CD4-positive, alpha-beta T cell treated with Interleukin-17A for 1 hour (primary cell): ENCODE data around the gene REL.
"Not testable (repeated sequence)": the region's sequence is repeated elsewhere in the genome, so short reads cannot be mapped to it uniquely, and the experiment has no call there.

ENCODE experiments used
- DNase-seq: peaks from one replicate; pipeline ENCODE4 v3.0.0-alpha.2; 2020

The REL gene

GRCh38 chr2:60926741-60927552 is 45.6 kb downstream of the REL start:
- DNase-seq = no peak

DNA sequence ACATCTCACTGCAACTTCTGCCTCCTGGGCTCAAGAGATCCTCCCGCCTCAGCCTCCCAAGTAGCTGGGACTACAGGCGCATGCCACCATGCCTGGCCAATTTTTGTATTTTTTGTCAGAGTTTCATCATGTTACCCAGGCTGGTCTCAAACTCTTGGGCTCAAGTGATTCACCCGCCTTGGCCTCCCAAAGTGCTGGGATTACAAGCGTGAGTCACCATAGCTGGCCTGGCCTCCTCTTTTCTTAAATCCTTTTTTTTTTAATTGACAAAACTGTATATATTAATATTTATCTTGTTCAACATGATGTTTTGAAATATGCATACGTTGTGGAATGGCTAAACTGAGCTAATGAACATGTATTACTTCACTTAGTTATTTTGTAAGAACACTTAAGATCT is 50.7 kb downstream of the REL start:
- DNase-seq = not testable (repeated sequence)

GRCh38 chr2:60932954-60933353 is 51.6 kb downstream of the REL start:
- DNase-seq = no peak

- no peak for DNase-seq
These were observed 52.9 kb downstream of the REL start for GRCh38 chr2:60934165-60934722.

- no peak for DNase-seq
These were observed 55.4 kb downstream of the REL start for GRCh38 chr2:60936757-60937156.

DNA sequence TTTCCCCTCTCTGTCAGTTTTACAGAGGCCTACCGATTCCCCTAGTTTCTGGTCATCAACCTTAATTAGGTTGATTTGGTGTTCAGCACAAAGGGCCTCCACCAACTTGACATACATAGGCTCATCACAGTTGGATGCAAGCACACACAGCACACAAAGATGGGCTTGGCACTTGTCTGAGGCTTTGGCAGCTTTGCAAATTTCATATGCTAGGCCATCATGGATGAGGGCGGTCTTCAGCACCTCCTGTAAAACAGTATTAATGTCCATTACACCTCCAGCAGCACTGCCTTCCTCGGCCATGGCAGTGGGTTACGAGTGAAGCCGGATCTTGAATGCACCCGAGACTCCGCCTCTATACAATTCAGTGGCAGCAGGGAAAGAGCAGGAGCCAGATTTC is 56.9 kb downstream of the REL start:
- no peak for DNase-seq

DNA sequence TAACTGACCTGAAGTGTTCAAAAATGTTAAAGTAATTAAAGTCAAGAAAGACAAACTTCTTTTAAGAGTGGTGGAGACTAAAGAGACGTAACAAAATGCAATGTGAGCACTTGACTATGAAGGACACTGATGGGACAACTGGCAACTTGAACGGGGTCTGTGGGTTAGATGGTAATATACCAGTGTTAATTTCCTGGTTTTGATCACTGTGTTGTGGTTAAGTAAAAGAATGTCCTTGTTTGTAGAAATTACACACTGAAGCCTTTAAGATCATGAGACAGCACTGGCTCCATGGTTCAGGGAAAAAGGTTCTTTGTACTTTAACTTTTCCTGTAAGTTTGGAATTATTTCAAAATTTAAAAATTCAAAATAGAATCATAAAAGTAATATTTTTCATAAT is 58.2 kb downstream of the REL start:
- DNase-seq = no peak

DNA sequence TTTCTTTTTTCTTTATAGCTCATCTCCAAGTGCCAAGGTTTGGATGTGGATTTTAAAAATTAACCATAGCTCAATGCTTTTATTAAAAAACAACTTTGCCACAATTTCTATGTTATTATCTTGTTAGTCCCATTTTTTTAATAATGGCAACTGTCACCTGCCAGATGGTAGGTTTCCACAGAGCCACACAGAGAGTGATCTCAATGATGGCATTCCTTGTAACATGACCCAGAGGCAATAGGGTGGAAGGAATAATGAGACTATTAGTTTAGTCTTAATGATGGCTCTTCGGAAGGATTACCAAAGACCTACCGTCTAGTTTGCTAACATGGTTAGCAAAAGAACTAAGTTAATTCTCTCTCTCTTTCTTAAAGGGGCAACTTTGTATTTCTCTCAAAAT is 64.0 kb downstream of the REL start:
- DNase-seq = no peak

GRCh38 chr2:60947056-60947455 is 65.7 kb downstream of the REL start:
- no peak for DNase-seq

GRCh38 chr2:60948161-60948560 is 66.8 kb downstream of the REL start:
- no peak for DNase-seq

DNA sequence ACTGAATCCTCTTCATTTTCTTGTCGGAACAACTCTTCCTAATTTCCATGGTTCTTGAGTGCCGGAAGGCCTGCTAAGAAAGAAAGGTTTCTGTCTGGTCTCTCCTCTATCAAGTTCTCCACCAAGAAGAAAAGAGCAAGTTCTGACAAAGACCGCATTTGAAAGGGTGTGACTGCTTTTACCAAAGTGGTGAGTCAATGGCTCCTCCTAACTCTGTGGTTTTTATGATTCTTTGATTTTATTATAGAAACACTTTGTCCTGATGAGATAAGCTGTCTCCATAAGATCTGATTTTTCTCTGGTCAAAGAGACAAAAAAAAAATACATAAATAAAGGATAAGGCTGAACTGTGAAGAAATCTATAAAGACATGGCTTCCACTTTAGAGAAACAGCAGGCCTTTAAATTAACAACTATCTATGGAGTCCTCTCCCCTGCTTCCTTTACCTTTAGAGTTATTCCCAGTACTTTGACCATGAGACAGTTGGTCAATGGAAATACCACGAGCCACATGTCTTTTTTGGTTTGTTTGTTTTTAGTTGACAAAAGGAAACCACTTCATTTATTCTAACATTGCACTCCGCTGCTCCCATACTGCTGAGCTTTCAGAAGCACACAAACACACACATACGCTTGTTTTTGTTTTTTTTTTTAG is 67.7 kb downstream of the REL start:
- peak; percentile 37 for DNase-seq

DNA sequence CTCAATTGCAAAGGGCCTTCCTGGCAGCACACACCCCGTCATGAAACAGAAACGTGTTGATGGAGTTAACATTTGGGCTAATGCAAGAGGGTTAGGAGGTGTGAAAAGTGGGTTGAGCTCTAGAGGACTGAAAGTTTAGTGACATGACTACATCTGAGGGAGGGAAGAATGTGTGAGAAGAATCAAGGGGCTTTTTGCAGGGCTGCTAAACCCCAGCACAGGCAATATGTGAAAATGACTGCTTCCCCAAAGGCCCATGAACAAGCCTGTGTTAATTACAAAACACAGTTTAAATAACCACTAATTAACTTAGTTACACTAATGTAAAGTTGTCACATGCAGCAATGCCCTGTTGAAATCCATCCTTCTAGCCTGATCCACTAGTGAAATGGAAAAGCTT is 72.8 kb downstream of the REL start:
- DNase-seq = peak; percentile 54

GRCh38 chr2:60957224-60957623 is 75.8 kb downstream of the REL start:
- no peak for DNase-seq

DNA sequence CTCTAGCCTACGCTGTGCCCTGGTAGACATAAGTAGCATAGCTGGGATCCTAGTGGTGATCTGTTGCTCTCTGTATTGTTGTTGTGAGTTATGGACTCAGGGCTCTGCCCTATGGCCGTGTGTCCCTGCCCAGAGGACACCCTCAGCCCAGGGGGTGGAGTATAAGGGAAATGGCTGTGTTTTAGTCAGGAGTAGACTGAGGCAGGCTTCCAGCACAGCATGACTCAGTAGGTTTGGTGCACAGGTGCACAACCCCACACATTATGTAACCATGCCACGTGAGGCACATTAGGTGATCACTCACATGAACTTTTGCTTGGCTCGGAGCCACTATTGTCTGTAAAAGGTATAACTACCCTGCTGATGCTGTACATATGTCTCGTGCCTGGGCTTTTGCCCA is 76.3 kb downstream of the REL start:
- DNase-seq = no peak

DNA sequence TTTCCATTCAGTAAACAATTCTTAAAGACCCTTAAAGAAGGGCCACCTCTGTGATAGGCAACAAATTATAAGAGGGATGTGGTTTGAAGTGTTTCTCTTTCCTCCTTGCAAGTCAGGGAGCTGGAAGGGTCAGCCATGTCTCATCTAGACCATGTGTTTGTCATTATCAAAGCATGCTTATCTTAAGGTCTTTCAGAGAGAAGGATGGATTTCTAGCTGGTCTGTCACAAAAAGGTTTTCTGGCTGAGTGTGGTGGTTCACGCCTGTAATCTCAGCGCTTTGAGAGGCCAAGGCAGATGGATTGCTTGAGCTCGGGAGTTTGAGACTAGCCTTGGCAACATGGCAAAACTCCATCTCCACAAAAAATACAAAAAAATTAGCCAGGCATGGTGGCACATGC is 77.0 kb downstream of the REL start:
- DNase-seq = no peak

GRCh38 chr2:60958800-60959199 is 77.4 kb downstream of the REL start:
- DNase-seq = no peak

DNA sequence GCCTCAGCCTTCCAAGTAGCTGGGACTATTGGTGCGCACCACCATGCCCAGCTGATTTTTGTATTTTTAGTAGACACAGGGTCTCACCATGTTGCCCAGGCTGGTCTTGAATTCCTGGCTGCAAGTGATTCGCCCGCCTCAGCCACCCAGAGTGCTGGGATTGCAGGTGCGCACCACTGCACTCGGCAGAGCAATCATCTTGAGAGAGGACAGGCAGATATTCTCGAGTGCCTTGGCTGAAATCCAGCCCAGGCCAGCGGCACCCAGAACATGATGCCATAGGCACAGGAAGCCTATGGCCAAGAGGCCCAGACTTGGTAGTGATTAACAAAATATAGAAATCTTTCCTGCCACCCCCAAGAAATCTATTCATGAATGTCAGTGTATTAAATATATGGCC is 78.1 kb downstream of the REL start:
- no peak for DNase-seq

DNA sequence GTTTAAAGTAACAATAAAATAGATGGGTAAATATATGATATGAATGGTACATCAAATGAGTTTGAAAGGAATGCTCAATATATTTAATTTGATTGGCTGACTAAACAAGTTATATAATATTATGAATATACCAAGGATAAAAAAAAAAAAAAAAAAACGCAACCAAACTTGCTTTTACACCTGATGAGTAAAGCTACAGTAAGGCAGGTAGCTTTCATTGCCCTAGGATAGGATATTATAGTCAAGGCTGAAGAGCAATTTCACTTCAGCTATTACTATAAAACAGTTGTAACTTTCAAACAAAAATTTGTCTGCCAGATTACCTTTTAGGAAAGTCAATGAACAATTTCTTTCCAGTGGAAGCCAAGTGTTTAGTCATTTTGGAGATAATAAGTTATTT is 79.3 kb downstream of the REL start:
- DNase-seq = no peak

- no peak for DNase-seq
These were observed 80.1 kb downstream of the REL start for GRCh38 chr2:60961457-60961856.

DNA sequence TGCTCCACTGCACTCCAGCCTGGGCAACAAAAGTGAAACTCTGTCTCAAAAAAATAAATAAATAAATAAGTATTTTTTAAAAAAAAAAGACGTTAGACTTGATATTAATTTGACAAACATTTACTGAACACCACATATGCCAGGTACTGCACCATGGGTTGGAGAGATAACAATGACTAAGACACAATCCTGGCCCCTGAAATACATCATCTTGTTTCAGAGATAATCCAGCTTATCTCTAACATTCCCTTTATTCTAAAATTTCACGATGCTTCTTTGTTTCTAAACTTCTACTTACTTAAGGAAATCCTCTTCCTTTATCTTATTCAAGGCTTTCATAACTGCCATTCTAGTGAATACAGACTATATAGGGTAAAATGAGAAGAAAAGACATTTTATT is 81.2 kb downstream of the REL start:
- no peak for DNase-seq

- DNase-seq = no peak
These were observed 81.8 kb downstream of the REL start for GRCh38 chr2:60963190-60963589.

DNA sequence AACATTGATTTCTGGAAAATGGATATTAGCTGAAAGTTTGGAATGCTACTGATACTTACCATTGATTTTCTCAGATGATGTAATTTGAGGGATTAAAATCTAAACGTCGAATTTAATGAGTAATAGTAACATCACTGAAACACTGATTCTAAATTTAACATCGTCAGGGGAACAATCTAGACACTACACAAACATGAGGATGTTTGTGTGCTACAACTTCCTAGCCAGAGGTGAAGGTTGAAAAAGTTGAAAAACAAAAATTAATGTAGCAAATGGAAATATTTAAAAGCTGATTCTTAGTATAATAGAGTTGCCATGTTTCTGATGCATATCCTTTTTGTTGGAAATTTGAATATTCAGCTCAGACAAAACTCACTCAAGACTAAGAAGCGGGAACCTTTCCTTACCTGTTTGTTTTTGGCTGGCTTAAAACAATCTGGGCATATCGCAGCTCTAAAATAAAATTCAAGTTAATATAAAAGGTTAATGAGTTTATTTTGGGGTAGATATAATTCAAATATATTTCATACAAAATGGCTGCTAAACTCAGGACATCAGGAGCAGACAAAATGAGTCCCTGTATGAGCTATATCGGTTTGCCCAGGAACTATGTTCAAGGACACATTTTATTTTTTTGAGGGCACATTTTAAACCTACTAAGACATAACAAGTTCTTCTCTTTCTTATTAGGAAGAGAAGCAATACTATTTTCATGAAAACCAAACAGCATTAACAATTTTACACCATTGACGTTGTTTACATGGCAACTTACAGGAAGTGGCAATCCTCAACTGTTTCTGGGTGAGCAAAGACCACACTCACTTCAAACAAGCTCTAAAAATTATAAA is 83.5 kb downstream of the REL start:
- peak; percentile 68 for DNase-seq

DNA sequence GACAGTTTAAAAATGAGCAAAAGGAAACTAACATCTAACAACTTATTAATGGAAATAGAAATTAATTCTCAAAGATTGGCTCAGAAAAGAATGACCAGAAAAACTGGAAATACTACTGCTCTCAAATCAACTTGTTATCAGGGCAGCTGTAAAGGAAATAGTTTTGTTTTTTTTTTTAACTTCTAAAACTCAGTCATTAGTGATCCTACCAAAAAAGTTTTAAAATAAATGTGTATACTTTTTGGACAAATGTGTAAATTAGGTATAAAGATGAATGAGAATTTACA is 84.1 kb downstream of the REL start:
- no peak for DNase-seq
